Measurements from ENCODE around the gene ZNF77.

GRCh38 chr19:2952953-2953481 lies 8.2 kb upstream of the ZNF77 start:
- no peak for TF ChIP-seq EZH2 (IDR thresholded peaks at IDR 0.05; ENCODE audit: low read length, unreplicated experiment)
- no peak for TF ChIP-seq EZH2phosphoT487 (IDR thresholded peaks at IDR 0.05; ENCODE audit: borderline replicate concordance, low read length)
- TF ChIP-seq, protein P1, sequence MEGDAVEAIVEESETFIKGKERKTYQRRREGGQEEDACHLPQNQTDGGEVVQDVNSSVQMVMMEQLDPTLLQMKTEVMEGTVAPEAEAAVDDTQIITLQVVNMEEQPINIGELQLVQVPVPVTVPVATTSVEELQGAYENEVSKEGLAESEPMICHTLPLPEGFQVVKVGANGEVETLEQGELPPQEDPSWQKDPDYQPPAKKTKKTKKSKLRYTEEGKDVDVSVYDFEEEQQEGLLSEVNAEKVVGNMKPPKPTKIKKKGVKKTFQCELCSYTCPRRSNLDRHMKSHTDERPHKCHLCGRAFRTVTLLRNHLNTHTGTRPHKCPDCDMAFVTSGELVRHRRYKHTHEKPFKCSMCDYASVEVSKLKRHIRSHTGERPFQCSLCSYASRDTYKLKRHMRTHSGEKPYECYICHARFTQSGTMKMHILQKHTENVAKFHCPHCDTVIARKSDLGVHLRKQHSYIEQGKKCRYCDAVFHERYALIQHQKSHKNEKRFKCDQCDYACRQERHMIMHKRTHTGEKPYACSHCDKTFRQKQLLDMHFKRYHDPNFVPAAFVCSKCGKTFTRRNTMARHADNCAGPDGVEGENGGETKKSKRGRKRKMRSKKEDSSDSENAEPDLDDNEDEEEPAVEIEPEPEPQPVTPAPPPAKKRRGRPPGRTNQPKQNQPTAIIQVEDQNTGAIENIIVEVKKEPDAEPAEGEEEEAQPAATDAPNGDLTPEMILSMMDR (conservative IDR thresholded peaks at IDR 0.05; ENCODE audit: low read depth, low read length), result no peak
